Esophagus muscularis mucosa (tissue), 3 donors: ENCODE results near the gene DSCAML1.

Experiments
- POLR2A ChIP-seq: fragments of 450-650 bp; IDR thresholded peaks from one replicate; pipeline ENCODE4 v1.6.1; 2017; ENCODE audit warnings: antibody characterized with exemption, moderate library complexity, mild to moderate bottlenecking, low read depth
- TF ChIP-seq, protein P1 (sequence below), 3 experiments: fragments of 200-600 bp in 2 of 3; fragments of 450-650 bp in 1 of 3; sonication (generic) in 2 of 3; IDR thresholded peaks; one replicate each; pipeline ENCODE4 v1.5.1; 2017 to 2019; ENCODE audit warnings: antibody characterized with exemption in 3 of 3, mild to moderate bottlenecking in 2 of 3, moderate library complexity in 1 of 3

DNA sequence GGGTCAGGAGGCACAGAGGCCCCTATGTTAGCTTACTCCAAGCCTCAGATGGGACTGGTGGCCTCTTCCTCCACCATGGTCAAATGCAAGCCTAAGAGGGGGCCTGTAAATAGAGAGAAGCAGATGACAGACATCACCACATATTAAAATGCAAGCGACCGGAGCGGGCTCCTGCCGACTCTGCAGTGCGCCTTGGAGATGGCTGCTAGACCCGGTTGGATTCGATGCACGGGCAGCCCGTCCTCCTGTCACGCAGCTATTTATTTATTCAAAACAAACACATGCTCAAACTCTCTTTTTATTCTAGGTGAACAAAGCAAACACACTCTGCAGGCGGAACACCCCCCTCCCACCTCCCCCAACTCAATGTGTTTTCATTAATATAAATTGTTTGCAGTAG lies 208.0 kb downstream of the DSCAML1 start:
- TF ChIP-seq, protein P1, sequence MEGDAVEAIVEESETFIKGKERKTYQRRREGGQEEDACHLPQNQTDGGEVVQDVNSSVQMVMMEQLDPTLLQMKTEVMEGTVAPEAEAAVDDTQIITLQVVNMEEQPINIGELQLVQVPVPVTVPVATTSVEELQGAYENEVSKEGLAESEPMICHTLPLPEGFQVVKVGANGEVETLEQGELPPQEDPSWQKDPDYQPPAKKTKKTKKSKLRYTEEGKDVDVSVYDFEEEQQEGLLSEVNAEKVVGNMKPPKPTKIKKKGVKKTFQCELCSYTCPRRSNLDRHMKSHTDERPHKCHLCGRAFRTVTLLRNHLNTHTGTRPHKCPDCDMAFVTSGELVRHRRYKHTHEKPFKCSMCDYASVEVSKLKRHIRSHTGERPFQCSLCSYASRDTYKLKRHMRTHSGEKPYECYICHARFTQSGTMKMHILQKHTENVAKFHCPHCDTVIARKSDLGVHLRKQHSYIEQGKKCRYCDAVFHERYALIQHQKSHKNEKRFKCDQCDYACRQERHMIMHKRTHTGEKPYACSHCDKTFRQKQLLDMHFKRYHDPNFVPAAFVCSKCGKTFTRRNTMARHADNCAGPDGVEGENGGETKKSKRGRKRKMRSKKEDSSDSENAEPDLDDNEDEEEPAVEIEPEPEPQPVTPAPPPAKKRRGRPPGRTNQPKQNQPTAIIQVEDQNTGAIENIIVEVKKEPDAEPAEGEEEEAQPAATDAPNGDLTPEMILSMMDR (IDR thresholded peaks at IDR 0.05) = no peak
- TF ChIP-seq POLR2A = no peak
